ENCODE data around the gene EEF2KMT.

EEF2KMT gene

DNA sequence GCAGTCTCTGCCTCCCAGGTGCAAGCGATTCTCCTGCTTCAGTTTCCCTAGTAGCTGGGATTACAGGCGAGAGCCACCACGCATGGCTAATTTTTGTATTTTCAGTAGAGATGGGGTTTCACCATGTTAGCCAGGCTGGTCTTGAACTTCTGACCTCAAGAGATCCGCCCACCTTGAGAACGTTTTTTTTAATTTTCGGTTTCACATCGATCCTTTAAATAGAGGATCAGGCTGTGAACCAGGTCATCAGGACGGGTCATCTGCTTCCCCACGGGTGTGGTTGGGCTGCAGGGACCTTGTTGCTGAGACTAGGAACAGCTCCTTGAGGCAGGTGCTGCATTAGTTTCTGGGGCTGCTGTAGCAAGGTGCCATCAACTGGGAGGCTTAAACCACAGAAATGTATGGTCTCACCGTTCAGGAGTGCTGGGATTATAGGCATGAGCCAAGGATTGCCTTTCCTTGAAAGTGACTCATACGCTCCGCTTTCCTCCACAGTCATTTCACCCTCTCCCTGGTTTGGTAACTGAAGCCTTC, 55.9 kb downstream of the EEF2KMT start:
- DNase-seq (ENCODE audit: low read depth in 2 of 2): no peak

DNA sequence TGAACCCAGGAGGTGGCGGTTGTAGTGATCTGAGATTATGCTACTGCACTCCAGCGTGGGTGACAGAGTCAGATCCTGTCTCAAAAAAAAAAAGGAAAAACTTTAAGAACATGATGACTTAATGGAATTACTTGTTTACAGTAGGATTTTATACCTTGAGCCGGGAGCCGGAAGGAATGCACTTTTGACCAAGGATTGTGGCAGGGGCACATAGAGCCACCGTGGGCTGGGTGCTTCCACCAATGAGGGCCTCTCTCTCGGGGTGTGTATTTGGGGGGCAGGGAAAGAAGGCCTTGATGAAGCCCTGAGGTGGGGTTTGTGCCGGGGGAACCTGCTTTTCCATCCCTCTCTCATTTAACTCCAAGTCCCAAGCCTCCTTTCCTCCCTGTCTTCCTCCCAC, 57.1 kb downstream of the EEF2KMT start:
- DNase-seq (ENCODE audit: low read depth in 2 of 2): no peak

DNA sequence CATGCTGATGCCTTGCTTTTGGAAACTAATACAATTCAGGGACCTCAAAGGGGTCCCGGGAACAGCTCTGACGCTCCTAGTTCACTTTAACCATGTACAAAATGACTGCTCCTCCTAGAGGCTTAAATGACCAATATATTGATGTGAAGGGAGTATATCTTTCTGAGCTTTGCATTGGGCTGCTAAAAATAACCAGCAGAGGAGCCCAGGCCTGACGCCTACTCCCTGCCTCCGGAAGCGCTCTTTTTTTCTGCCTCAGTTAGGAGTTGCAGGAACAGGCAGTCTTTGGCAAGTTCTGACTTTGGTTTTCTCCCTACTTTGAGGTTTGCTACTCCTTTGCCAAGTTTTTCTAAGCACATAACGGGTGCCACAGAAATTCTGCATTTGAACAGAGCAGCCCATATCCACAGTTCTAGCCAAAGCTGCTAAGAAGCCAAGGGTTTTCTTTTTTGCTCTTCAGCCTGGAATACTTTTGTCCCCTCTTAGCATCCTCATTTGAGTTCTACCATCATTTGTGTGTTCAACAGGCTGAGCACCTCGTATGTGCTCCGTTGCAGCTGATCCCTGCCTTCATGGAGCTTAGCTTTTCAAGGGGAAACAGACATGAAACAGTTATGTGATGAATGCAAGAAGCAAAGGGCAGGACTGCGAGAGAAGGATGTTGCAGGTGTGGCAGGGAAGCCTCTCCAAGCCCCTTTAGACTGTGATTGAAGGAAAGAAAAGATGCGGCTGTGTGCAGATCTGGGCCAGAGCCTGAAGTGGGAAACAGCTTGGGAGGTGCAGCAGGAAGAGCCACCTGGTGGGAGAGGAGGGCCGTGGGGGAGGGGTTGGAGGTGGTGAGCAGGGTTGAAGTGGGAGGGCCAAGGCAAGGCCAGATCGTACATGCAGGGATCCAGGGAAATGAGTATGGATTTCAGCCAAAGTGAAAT, 61.1 kb downstream of the EEF2KMT start:
- no peak for DNase-seq (ENCODE audit: low read depth in 2 of 2)

DNA sequence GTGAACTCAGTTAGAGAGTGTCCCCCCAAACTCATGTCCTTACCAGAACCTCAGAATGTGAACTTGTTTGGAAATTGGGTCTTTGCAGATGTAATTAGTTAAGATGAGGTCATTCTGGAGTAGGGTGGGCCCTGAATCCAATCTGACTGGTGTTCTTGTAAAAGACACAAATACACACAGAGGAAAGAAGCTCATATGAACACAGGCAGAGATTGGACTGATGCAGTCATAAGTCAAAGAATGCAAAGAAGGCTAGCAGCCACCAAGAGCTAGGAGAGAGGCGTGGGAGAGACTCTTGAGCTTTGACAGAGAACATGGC, 61.7 kb downstream of the EEF2KMT start:
- DNase-seq (ENCODE audit: low read depth in 2 of 2): no peak

All from stimulated activated CD4-positive, alpha-beta T cell treated with anti-CD3 and anti-CD28 coated beads, Interleukin-1b, Interleukin-23, amount 100 ng/mL, for 4 hours (primary cell).